ENCODE measurements around the gene SUCLA2. TPM values are rescaled to one million over a fixed set of nuclear protein-coding genes. Genes with fewer than 3 reads are reported as not detected.

SUCLA2 gene
- total RNA-seq, 1 donor from 2014 or later = 51.9 TPM

DNA sequence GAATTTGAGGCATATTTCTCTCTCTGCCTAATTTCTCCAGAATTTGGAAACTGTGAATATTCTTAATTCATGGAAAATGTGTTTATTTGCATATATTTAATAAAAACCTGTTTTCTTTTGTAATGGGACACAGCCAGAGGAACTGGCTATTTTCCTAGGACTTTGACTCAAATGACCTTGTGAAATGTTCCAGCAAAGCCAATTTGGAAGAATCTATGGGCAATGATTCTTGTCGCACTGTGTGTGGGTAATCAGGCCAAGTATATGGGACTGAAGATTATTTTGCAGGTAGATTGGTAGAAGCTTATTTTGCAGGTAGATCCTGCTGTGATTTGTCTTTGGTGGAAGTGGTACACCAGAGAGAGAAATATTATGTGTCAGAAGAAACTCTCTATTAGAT, 38.8 kb downstream of the SUCLA2 start:
- no peak overlapping the region for H3K4me3 Mint-ChIP-seq
- TF ChIP-seq, protein P1, sequence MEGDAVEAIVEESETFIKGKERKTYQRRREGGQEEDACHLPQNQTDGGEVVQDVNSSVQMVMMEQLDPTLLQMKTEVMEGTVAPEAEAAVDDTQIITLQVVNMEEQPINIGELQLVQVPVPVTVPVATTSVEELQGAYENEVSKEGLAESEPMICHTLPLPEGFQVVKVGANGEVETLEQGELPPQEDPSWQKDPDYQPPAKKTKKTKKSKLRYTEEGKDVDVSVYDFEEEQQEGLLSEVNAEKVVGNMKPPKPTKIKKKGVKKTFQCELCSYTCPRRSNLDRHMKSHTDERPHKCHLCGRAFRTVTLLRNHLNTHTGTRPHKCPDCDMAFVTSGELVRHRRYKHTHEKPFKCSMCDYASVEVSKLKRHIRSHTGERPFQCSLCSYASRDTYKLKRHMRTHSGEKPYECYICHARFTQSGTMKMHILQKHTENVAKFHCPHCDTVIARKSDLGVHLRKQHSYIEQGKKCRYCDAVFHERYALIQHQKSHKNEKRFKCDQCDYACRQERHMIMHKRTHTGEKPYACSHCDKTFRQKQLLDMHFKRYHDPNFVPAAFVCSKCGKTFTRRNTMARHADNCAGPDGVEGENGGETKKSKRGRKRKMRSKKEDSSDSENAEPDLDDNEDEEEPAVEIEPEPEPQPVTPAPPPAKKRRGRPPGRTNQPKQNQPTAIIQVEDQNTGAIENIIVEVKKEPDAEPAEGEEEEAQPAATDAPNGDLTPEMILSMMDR (conservative IDR thresholded peaks at IDR 0.05) = no peak
- H3K36me3 Mint-ChIP-seq = peaks cover 72% of the 10 kb centered on the region
- H3K4me1 Mint-ChIP-seq (ENCODE audit: unreplicated experiment) = no peaks in the 10 kb centered on the region
- no peaks in the 10 kb centered on the region for H3K27me3 Mint-ChIP-seq
- no peak overlapping the region for H3K27ac Mint-ChIP-seq
- DNase-seq (ENCODE audit: extremely low spot score, unreplicated experiment) = no peak
- peaks cover 30% of the 10 kb centered on the region for H3K9me3 Mint-ChIP-seq

- Mint-ChIP-seq H3K9me3 (peaks cover 24% of the 10 kb centered on the region), H3K27ac (no peak overlapping the region), H3K4me3 (no peak overlapping the region), H3K4me1 (ENCODE audit: unreplicated experiment) (no peaks in the 10 kb centered on the region), H3K36me3 (peaks cover 82% of the 10 kb centered on the region), H3K27me3 (no peaks in the 10 kb centered on the region)
- TF ChIP-seq, protein P1 (conservative IDR thresholded peaks at IDR 0.05) = no peak
- DNase-seq (ENCODE audit: extremely low spot score, unreplicated experiment) = no peak
Measured at GRCh38 chr13:47959468-47960247, 41.4 kb downstream of the SUCLA2 start.

- no peak overlapping the region for H3K4me3 Mint-ChIP-seq
- no peak for DNase-seq (ENCODE audit: extremely low spot score, unreplicated experiment)
- H3K9me3 Mint-ChIP-seq = peaks cover 19% of the 10 kb centered on the region
- no peak overlapping the region for H3K27ac Mint-ChIP-seq
- no peaks in the 10 kb centered on the region for H3K27me3 Mint-ChIP-seq
- no peaks in the 10 kb centered on the region for H3K4me1 Mint-ChIP-seq (ENCODE audit: unreplicated experiment)
- H3K36me3 Mint-ChIP-seq = peaks cover 86% of the 10 kb centered on the region
- TF ChIP-seq, protein P1 (conservative IDR thresholded peaks at IDR 0.05) = no peak
Measured at GRCh38 chr13:47957073-47957472, 44.0 kb downstream of the SUCLA2 start.

DNA sequence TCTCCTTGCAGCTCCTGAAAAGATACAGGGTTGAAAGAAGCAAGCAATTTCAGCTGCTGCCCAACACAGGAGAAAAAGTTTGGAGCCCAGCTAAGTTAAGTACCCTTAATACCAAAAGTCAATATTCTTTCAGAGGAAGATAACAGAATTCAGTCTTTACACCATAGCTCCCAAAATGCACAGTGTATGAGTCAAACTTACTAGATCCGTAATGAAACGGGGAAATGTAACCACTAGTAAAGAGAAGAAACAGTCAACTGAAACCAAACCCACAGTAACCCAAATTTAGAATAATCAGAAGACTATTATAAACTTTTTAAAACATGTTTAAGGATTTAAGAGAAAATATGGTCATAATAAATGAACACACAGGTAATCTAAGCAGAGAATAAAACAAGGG, 45.2 kb downstream of the SUCLA2 start:
- no peak for DNase-seq (ENCODE audit: extremely low spot score, unreplicated experiment)
- H3K27ac Mint-ChIP-seq = no peak overlapping the region
- no peak overlapping the region for H3K4me3 Mint-ChIP-seq
- peaks cover 18% of the 10 kb centered on the region for H3K9me3 Mint-ChIP-seq
- TF ChIP-seq, protein P1 (conservative IDR thresholded peaks at IDR 0.05) = no peak
- H3K4me1 Mint-ChIP-seq (ENCODE audit: unreplicated experiment) = no peaks in the 10 kb centered on the region
- peaks cover 86% of the 10 kb centered on the region for H3K36me3 Mint-ChIP-seq
- no peaks in the 10 kb centered on the region for H3K27me3 Mint-ChIP-seq

GRCh38 chr13:47949799-47950198, 51.3 kb downstream of the SUCLA2 start:
- H3K4me1 Mint-ChIP-seq (ENCODE audit: unreplicated experiment) = no peaks in the 10 kb centered on the region
- DNase-seq (ENCODE audit: extremely low spot score, unreplicated experiment) = no peak
- H3K9me3 Mint-ChIP-seq = no peaks in the 10 kb centered on the region
- no peak overlapping the region for H3K4me3 Mint-ChIP-seq
- peaks cover 60% of the 10 kb centered on the region for H3K36me3 Mint-ChIP-seq
- no peak overlapping the region for H3K27ac Mint-ChIP-seq
- no peaks in the 10 kb centered on the region for H3K27me3 Mint-ChIP-seq
- TF ChIP-seq, protein P1 (conservative IDR thresholded peaks at IDR 0.05) = no peak
